CD14-positive monocyte (primary cell): ENCODE measurements around the gene MOGAT2. TPM values are rescaled to one million over a fixed set of nuclear protein-coding genes. Genes with fewer than 3 reads are reported as not detected.
A peak's percentile ranks its signal among the peaks of the same experiment; 100 is the strongest.

Source experiments
- DNase-seq, 3 donors: peaks; one replicate each; pipeline ENCODE4 v3.0.0-alpha.2; 2011 to 2022
- H2AFZ ChIP-seq: 2 replicates; pipeline ENCODE4 v1.6.0; 2012; ENCODE audit warnings: mild to moderate bottlenecking, low read depth, low read length, inconsistent platforms; ENCODE audit not compliant: insufficient read depth, poor library complexity, severe bottlenecking
- H3K27ac ChIP-seq, 2 donors: 1 replicate in 1 of 2; 2 replicates in 1 of 2; pipeline ENCODE4 v1.5.1; 2012 to 2013; ENCODE audit warnings: low read length in 2 of 2, control low read depth in 1 of 2, inconsistent platforms in 1 of 2, low read depth in 1 of 2, mild to moderate bottlenecking in 1 of 2
- H3K27me3 ChIP-seq, 2 donors: one replicate each; pipeline versions ENCODE4 v1.6.0 to v1.6.1; 2011 to 2013; ENCODE audit warnings: low read length in 2 of 2; ENCODE audit not compliant: control insufficient read depth in 2 of 2, insufficient read depth in 2 of 2
- H3K36me3 ChIP-seq, 2 donors: replicated peaks in 1 of 2; 1 replicate in 1 of 2; 2 replicates in 1 of 2; pipeline versions ENCODE4 v1.5.1 to v1.6.1; 2012 to 2013; ENCODE audit warnings: low read length in 2 of 2, control low read depth in 1 of 2, inconsistent platforms in 1 of 2, mild to moderate bottlenecking in 1 of 2; ENCODE audit not compliant: insufficient read depth in 2 of 2, control insufficient read depth in 1 of 2
- H3K4me1 ChIP-seq, 2 donors: 1 replicate in 1 of 2; 2 replicates in 1 of 2; pipeline versions ENCODE4 v1.5.1 to v1.6.1; 2012 to 2013; ENCODE audit warnings: low read length in 2 of 2, control low read depth in 1 of 2, inconsistent platforms in 1 of 2, mild to moderate bottlenecking in 1 of 2, moderate library complexity in 1 of 2; ENCODE audit not compliant: insufficient read depth in 2 of 2, control insufficient read depth in 1 of 2
- H3K4me2 ChIP-seq: replicated peaks from 2 replicates; pipeline ENCODE3; 2012; ENCODE audit warnings: low read length, moderate library complexity, mild to moderate bottlenecking; ENCODE audit not compliant: poor library complexity, severe bottlenecking; ENCODE audit errors: extremely low read depth
- H3K4me3 ChIP-seq, 3 experiments: fragments of 200-600 bp in 1 of 3; sonication (generic) in 1 of 3; replicated peaks in 1 of 3; 1 replicate in 2 of 3; 2 replicates in 1 of 3; pipeline ENCODE4 v1.5.1; 2011 to 2013; ENCODE audit warnings: low read length in 3 of 3, mild to moderate bottlenecking in 3 of 3, control low read depth in 2 of 3, low read depth in 2 of 3, inconsistent platforms in 1 of 3, moderate library complexity in 1 of 3
- H3K79me2 ChIP-seq: 2 replicates; pipeline ENCODE4 v1.6.0; 2012; ENCODE audit warnings: mild to moderate bottlenecking, control low read depth, inconsistent platforms, low read length, moderate library complexity; ENCODE audit not compliant: insufficient read depth
- H3K9ac ChIP-seq: 2 replicates; pipeline ENCODE4 v1.6.0; 2017; ENCODE audit warnings: low read length, mild to moderate bottlenecking; ENCODE audit not compliant: insufficient read depth, poor library complexity, severe bottlenecking
- H3K9me3 ChIP-seq, 2 donors: replicated peaks in 1 of 2; 1 replicate in 1 of 2; 2 replicates in 1 of 2; pipeline versions ENCODE4 v1.5.1 to v1.6.1; 2012 to 2013; ENCODE audit warnings: low read length in 2 of 2, control low read depth in 1 of 2; ENCODE audit not compliant: control insufficient read depth in 1 of 2, insufficient read depth in 1 of 2
- H4K20me1 ChIP-seq: 2 replicates; pipeline ENCODE4 v1.6.0; 2012; ENCODE audit warnings: mild to moderate bottlenecking, low read length, control low read depth, moderate library complexity; ENCODE audit not compliant: insufficient read depth
- H3K27ac Mint-ChIP-seq, 7 donors: one replicate each; pipeline ENCODE4 v1.8.0; 2020; ENCODE audit warnings: mild to moderate bottlenecking in 7 of 7, mixed read lengths in 7 of 7, moderate library complexity in 6 of 7, inconsistent platforms in 2 of 7
- H3K27me3 Mint-ChIP-seq, 3 donors: one replicate each; pipeline ENCODE4 v1.8.0; 2021 to 2022; ENCODE audit warnings: low read depth in 3 of 3, mild to moderate bottlenecking in 3 of 3, mixed read lengths in 3 of 3, moderate library complexity in 3 of 3, inconsistent platforms in 1 of 3
- H3K36me3 Mint-ChIP-seq, 2 donors: one replicate each; pipeline ENCODE4 v1.8.0; 2020; ENCODE audit warnings: mixed read lengths in 2 of 2, inconsistent platforms in 1 of 2, mild to moderate bottlenecking in 1 of 2
- H3K4me1 Mint-ChIP-seq: one replicate; pipeline ENCODE4 v1.8.0; 2020; ENCODE audit warnings: mild to moderate bottlenecking, mixed read lengths
- H3K4me3 Mint-ChIP-seq, 2 donors: one replicate each; pipeline ENCODE4 v1.8.0; 2020; ENCODE audit warnings: mild to moderate bottlenecking in 2 of 2, mixed read lengths in 2 of 2, moderate library complexity in 1 of 2
- H3K9me3 Mint-ChIP-seq, 7 donors: one replicate each; pipeline ENCODE4 v1.8.0; 2020 to 2022; ENCODE audit warnings: mixed read lengths in 7 of 7, mild to moderate bottlenecking in 6 of 7, moderate library complexity in 6 of 7, inconsistent platforms in 2 of 7
- WGBS: methylation state at CpG from one replicate; pipeline ENCODE4 v1.1.5; 2013; ENCODE audit warnings: missing lambda C conversion rate; ENCODE audit not compliant: insufficient coverage; 5-methylcytosine and 5-hydroxymethylcytosine counted together
- intact Hi-C, 2 donors: fragments of 100-400 bp; cut with micrococcal nuclease; formaldehyde crosslinking; loops; one replicate each; pipeline versions ENCODE4 v1.15.0 to v1.15.1; 2023
- polyA plus RNA-seq, 3 donors: library from polyadenylated mRNA; depleted of rRNA in 1 of 3; unstranded in 2 of 3; stranded (reverse) in 1 of 3; fragments of 300-500 nt in 2 of 3; fragments of >200 nt in 1 of 3; fragmentation: Illumina TruSeq in 2 of 3; gene quantifications; 1 replicate in 2 of 3; 2 replicates in 1 of 3; pipeline ENCODE4 v1.2.3, GENCODE V29; 2012 to 2021
- TF ChIP-seq, protein P1 (sequence below): fragments of 200-600 bp; IDR thresholded peaks from one replicate; pipeline ENCODE4 v1.8.0; 2022; ENCODE audit warnings: antibody characterized with exemption, mild to moderate bottlenecking

Gene MOGAT2
- polyA plus RNA-seq, 3 donors: not detected

DNA sequence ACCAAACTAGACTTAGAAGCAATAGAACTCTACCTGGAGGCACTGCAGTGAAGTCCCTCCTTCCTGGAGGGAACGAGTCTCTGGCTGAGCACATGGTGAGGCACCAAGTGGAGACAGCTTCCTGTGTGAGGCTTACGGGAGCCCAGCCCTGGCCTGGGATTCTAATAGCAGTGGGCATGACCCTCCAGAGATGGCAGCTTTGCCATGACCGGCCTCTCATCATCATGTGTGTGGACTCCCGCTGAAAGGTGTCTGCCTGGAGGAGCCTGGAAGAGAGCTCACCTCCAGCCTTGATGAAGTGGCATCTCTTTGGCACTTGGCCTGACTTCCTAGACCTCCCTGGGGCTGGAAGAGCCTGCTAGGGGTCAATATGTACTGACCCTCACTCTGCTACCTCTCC, 58.9 kb downstream of the MOGAT2 start:
- H3K27me3 Mint-ChIP-seq: peaks cover 0 to 3% (median 0%) of the 10 kb centered on the region in 3 donors
- H3K9ac ChIP-seq: no peak overlapping the region
- H3K79me2 ChIP-seq: peaks cover 25% of the 10 kb centered on the region
- peaks cover 88 to 90% of the 10 kb centered on the region in 2 donors for H3K4me1 ChIP-seq
- H3K36me3 Mint-ChIP-seq: peaks cover 46 to 63% of the 10 kb centered on the region in 2 donors
- H3K9me3 Mint-ChIP-seq: peaks cover 0 to 2% (median 0%) of the 10 kb centered on the region in 7 donors
- DNase-seq: no peak
- intact Hi-C loops: no loop called here
- H3K27me3 ChIP-seq: no peaks in the 10 kb centered on the region
- no peaks in the 10 kb centered on the region for H4K20me1 ChIP-seq
- no peaks in the 10 kb centered on the region for H3K9me3 ChIP-seq
- peaks cover 89% of the 10 kb centered on the region for H3K4me1 Mint-ChIP-seq
- no peak overlapping the region for H2AFZ ChIP-seq
- WGBS: 71% methylated on average over 4 of the region's 4 CpGs
- no peaks in the 10 kb centered on the region for H3K36me3 ChIP-seq
- TF ChIP-seq, protein P1, sequence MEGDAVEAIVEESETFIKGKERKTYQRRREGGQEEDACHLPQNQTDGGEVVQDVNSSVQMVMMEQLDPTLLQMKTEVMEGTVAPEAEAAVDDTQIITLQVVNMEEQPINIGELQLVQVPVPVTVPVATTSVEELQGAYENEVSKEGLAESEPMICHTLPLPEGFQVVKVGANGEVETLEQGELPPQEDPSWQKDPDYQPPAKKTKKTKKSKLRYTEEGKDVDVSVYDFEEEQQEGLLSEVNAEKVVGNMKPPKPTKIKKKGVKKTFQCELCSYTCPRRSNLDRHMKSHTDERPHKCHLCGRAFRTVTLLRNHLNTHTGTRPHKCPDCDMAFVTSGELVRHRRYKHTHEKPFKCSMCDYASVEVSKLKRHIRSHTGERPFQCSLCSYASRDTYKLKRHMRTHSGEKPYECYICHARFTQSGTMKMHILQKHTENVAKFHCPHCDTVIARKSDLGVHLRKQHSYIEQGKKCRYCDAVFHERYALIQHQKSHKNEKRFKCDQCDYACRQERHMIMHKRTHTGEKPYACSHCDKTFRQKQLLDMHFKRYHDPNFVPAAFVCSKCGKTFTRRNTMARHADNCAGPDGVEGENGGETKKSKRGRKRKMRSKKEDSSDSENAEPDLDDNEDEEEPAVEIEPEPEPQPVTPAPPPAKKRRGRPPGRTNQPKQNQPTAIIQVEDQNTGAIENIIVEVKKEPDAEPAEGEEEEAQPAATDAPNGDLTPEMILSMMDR: no peak
- peak overlapping the region; percentile 56 for H3K4me2 ChIP-seq
- no peak overlapping the region for H3K4me3 ChIP-seq
- peak overlapping the region in 1 of 2 donors; percentile 65 for H3K4me3 Mint-ChIP-seq
- peak overlapping the region in 5 of 7 donors; percentile 41 to 92 (median 87) for H3K27ac Mint-ChIP-seq
- peak overlapping the region in 1 of 2 donors; percentile 74 for H3K27ac ChIP-seq

DNA sequence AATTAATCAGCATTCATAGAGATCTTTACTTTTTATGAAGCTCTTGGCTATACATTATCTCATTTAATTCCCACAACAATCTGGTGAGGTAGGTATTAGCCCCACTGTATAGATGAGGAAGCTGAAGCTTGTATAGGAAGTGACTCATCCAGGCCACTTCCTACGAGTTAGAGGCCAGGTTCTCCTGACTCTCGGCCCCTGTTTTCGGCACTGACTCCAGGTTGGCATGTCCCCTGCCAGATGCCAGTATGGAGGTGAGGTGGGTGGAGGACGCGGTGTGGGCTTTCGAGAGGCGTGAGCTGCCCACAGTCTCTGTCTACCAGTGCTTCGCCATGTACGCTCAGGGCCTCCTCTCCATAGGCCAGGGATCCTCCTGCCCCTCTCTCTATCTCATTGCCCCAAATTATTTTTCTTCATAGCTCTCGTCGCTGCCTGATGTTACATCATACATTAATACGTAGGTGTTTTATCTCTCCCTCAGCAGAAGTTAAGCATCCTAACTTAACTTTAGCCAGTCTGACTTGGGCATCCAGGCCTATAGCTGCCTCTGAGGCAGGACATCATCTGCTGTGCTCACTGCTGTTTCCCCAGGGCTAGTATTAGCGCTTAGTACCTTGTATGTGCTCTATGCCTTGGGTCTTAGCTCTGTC, 59.9 kb downstream of the MOGAT2 start:
- H3K9me3 Mint-ChIP-seq: peaks cover 0 to 2% (median 0%) of the 10 kb centered on the region in 7 donors
- 39% methylated on average over 5 of the region's 13 CpGs for WGBS
- peak overlapping the region in 1 of 3 experiments; percentile 23 for H3K4me3 ChIP-seq
- H2AFZ ChIP-seq: no peak overlapping the region
- H3K36me3 Mint-ChIP-seq: peaks cover 45 to 64% of the 10 kb centered on the region in 2 donors
- peak overlapping the region; percentile 84 to 92 (median 89) for H3K27ac Mint-ChIP-seq
- no peaks in the 10 kb centered on the region for H3K9me3 ChIP-seq
- H3K9ac ChIP-seq: no peak overlapping the region
- peak overlapping the region; percentile 31 to 76 for H3K4me3 Mint-ChIP-seq
- H3K4me2 ChIP-seq: peak overlapping the region; percentile 56
- H3K36me3 ChIP-seq: peaks cover 0 to 2% of the 10 kb centered on the region in 2 donors
- H3K4me1 ChIP-seq: peaks cover 78 to 83% of the 10 kb centered on the region in 2 donors
- no peaks in the 10 kb centered on the region for H4K20me1 ChIP-seq
- intact Hi-C loops: no loop called here
- no peaks in the 10 kb centered on the region for H3K27me3 ChIP-seq
- H3K4me1 Mint-ChIP-seq: peaks cover 80% of the 10 kb centered on the region
- H3K27ac ChIP-seq: peak overlapping the region; percentile 51 to 74
- DNase-seq: peak; percentile 77 to 91 (median 89)
- peaks cover 0 to 3% (median 0%) of the 10 kb centered on the region in 3 donors for H3K27me3 Mint-ChIP-seq
- H3K79me2 ChIP-seq: peaks cover 19% of the 10 kb centered on the region
- TF ChIP-seq, protein P1: no peak
